A549 (cell line): ENCODE results near the gene SLC25A31. TPM values are rescaled to one million over a fixed set of nuclear protein-coding genes. Genes with fewer than 3 reads are reported as not detected.
A peak's percentile ranks its signal among the peaks of the same experiment; 100 is the strongest.

Experiments used
- ATAC-seq, 2 experiments: fragments of 200-7000 bp in 1 of 2; fragments of >200 bp in 1 of 2; cut with Nextera tagmentation in 1 of 2; cut with Tn5 transposase in 1 of 2; 3 replicates each; pipeline versions ENCODE4 v1.8.0 to v1.9.1; 2018 to 2020; ENCODE audit warnings: mild to moderate bottlenecking in 1 of 2, moderate library complexity in 1 of 2
- CTCF ChIA-PET: fragments of 300-600 bp; sonication (Branson Sonifier 250); formaldehyde crosslinking; extraction: SDS; loops from one replicate; lab custom pipeline; 2021; ENCODE audit warnings: antibody characterized with exemption, inconsistent platforms; lab: Yijun Ruan, JAX
- POLR2A ChIA-PET: fragments of 350-600 bp; formaldehyde crosslinking; extraction: SDS; loops from one replicate; lab custom pipeline; 2021; ENCODE audit warnings: antibody characterized with exemption, inconsistent platforms; lab: Yijun Ruan, JAX
- DNase-seq, 2 experiments: peaks; one replicate each; pipeline versions ENCODE4 v3.0.0 to v3.0.0-alpha.2; 2011 to 2016; ENCODE audit warnings: low read depth in 1 of 2, low spot score in 1 of 2
- FAIRE-seq: peaks from 2 replicates; lab custom pipeline; 2011; peaks lifted over from hg19 to GRCh38; lab: Jason Lieb, UNC
- H3K27ac ChIP-seq, 2 experiments: fragments of >200 bp; sonication (Bioruptor Twin); formaldehyde crosslinking; 3 replicates each; pipeline ENCODE4 v1.5.1; 2016 to 2017
- H3K4me1 ChIP-seq: fragments of >200 bp; sonication (Bioruptor Twin); formaldehyde crosslinking; 3 replicates; pipeline ENCODE4 v1.6.1; 2016
- H3K4me2 ChIP-seq: fragments of >200 bp; sonication (Bioruptor Twin); formaldehyde crosslinking; 3 replicates; pipeline ENCODE4 v1.6.1; 2016
- H3K4me3 ChIP-seq: fragments of >200 bp; sonication (Bioruptor Twin); formaldehyde crosslinking; 3 replicates; pipeline ENCODE4 v1.5.1; 2016
- H3K9me3 ChIP-seq: fragments of >200 bp; sonication (Bioruptor Twin); formaldehyde crosslinking; 3 replicates; pipeline ENCODE4 v1.6.1; 2016
- BHLHE40 ChIP-seq: IDR thresholded peaks from 2 replicates; pipeline ENCODE4 v1.6.1; 2012; ENCODE audit warnings: low read depth, low read length, inconsistent platforms
- CHD4 ChIP-seq: fragments of 200-600 bp; sonication (generic); IDR thresholded peaks from 2 replicates; pipeline ENCODE4 v1.6.1; 2016; ENCODE audit warnings: antibody characterized with exemption, mild to moderate bottlenecking, borderline replicate concordance
- ESRRA ChIP-seq: fragments of 150-350 bp; IDR thresholded peaks from 2 replicates; pipeline ENCODE4 v1.6.1; 2014; ENCODE audit warnings: mild to moderate bottlenecking, low read length, borderline replicate concordance
- HOXB13 ChIP-seq: fragments of 250-450 bp; sonication (Bioruptor Pico); IDR thresholded peaks from 2 replicates; pipeline ENCODE4 v1.5.0; 2020; ENCODE audit warnings: low read depth, mild to moderate bottlenecking, moderate library complexity
- HOXB5 ChIP-seq: fragments of 250-450 bp; sonication (Bioruptor Pico); IDR thresholded peaks from 2 replicates; pipeline ENCODE4 v1.5.0; 2020; ENCODE audit warnings: mild to moderate bottlenecking, moderate library complexity
- KDM1A ChIP-seq: fragments of 200-600 bp; sonication (generic); IDR thresholded peaks from 2 replicates; pipeline ENCODE4 v1.6.1; 2016; ENCODE audit warnings: low read depth, mild to moderate bottlenecking
- MAZ ChIP-seq: fragments of 150-350 bp; IDR thresholded peaks from 2 replicates; pipeline ENCODE4 v1.6.1; 2014; ENCODE audit warnings: antibody characterized with exemption, low read depth, low read length, borderline replicate concordance
- MYC ChIP-seq: IDR thresholded peaks from 2 replicates; pipeline ENCODE4 v1.6.1; 2012; ENCODE audit warnings: mild to moderate bottlenecking, inconsistent platforms, low read length, improper control_type of control experiment, borderline replicate concordance
- NPAS2 ChIP-seq: fragments of 250-450 bp; sonication (Bioruptor Pico); IDR thresholded peaks from 2 replicates; pipeline ENCODE4 v1.8.0; 2022; ENCODE audit warnings: mild to moderate bottlenecking, moderate library complexity, borderline replicate concordance
- RARB ChIP-seq: fragments of 250-450 bp; sonication (Bioruptor Pico); IDR thresholded peaks from 2 replicates; pipeline ENCODE4 v1.8.0; 2021; ENCODE audit warnings: mild to moderate bottlenecking, moderate library complexity
- RCOR1 ChIP-seq: fragments of 150-350 bp; IDR thresholded peaks from 2 replicates; pipeline ENCODE4 v1.6.1; 2014; ENCODE audit warnings: antibody characterized with exemption, low read length, low read depth
- SREBF2 ChIP-seq: fragments of 450-650 bp; IDR thresholded peaks from 2 replicates; pipeline ENCODE4 v1.6.1; 2014; ENCODE audit warnings: mild to moderate bottlenecking, moderate library complexity
- ZFP36 ChIP-seq: fragments of 450-650 bp; IDR thresholded peaks from 2 replicates; pipeline ENCODE4 v1.6.1; 2014; ENCODE audit warnings: borderline replicate concordance; ENCODE audit not compliant: partially characterized antibody
- WGBS: methylation state at CpG from one replicate; pipeline ENCODE4 v1.1.6; 2017; ENCODE audit errors: missing lambda C conversion rate; 5-methylcytosine and 5-hydroxymethylcytosine counted together
- polyA plus RNA-seq, 4 experiments: library from polyadenylated mRNA; depleted of rRNA in 3 of 4; stranded (reverse); fragments of >200 nt; fragmentation: RNase III in 1 of 4; extraction: RNeasy Plus Mini Kit Qiagen cat#74134 plus additional on column Dnase treatment in 1 of 4; gene quantifications; 2 replicates in 3 of 4; 3 replicates in 1 of 4; pipeline ENCODE4 v1.2.3, GENCODE V29; 2011 to 2017
- TF ChIP-seq, protein P1 (sequence below): IDR thresholded peaks from 2 replicates; pipeline ENCODE4 v1.6.1; 2012; ENCODE audit warnings: low read depth, borderline replicate concordance
- TF ChIP-seq, protein P2 (sequence below): fragments of >200 bp; sonication (Bioruptor Twin); formaldehyde crosslinking; IDR thresholded peaks from 3 replicates; pipeline ENCODE4 v1.5.1; 2016
- TF ChIP-seq, protein P3 (sequence below): fragments of 250-450 bp; sonication (Bioruptor Pico); IDR thresholded peaks from 2 replicates; pipeline ENCODE4 v1.5.0; 2021; ENCODE audit warnings: mild to moderate bottlenecking, moderate library complexity, borderline replicate concordance
- TF ChIP-seq, protein P4 (sequence below): fragments of 450-650 bp; IDR thresholded peaks from 2 replicates; pipeline ENCODE4 v1.6.1; 2014; ENCODE audit warnings: antibody characterized with exemption

The SLC25A31 gene
- polyA plus RNA-seq, 2 of the 4 experiments (the other 2 are of a cell fraction) = not detected

DNA sequence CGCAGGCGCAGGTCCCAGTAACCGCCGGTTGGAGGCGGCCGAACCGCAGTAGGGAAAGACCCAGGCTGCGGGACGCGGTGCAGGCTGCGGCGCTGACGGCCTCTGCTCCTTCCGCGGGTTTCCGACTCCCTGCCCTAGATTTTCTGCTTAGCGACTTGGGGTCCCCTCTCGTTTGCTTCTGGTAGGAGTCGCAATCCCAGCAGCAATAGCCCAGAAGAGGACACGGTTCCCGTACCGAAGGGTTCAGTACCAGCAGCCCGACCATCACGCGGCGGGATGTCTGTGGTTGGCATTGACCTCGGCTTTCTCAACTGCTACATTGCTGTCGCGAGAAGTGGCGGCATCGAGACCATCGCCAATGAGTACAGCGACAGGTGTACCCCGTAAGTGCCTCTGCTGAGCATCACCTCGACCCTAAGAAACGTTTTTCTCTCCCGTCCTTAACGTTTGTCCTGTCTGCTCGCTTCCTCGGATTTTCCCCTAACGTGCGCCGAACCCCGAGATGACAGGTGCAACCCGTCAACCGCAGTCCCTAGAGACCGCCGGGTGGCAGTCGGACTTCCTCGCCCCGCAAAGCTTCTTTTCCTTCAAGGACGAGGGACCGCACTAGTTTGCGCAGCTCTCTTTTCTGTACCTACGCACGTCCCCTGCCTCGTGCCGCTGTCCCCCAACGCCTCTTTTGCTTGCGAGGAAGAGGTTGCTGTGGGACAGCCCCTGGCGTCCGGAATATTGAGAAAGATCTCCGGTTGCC is 52.2 kb downstream of the SLC25A31 start, which contains the start of gene HSPA4L (continued):
- TF ChIP-seq HOXB5 (CRISPR knock-in tag) (no peak), SREBF2 (no peak), RCOR1 (no peak), ESRRA (no peak), KDM1A (no peak), CHD4 (no peak), BHLHE40 (no peak), NPAS2 (CRISPR knock-in tag) (no peak), MAZ (no peak), RARB (CRISPR knock-in tag) (no peak)

DNA sequence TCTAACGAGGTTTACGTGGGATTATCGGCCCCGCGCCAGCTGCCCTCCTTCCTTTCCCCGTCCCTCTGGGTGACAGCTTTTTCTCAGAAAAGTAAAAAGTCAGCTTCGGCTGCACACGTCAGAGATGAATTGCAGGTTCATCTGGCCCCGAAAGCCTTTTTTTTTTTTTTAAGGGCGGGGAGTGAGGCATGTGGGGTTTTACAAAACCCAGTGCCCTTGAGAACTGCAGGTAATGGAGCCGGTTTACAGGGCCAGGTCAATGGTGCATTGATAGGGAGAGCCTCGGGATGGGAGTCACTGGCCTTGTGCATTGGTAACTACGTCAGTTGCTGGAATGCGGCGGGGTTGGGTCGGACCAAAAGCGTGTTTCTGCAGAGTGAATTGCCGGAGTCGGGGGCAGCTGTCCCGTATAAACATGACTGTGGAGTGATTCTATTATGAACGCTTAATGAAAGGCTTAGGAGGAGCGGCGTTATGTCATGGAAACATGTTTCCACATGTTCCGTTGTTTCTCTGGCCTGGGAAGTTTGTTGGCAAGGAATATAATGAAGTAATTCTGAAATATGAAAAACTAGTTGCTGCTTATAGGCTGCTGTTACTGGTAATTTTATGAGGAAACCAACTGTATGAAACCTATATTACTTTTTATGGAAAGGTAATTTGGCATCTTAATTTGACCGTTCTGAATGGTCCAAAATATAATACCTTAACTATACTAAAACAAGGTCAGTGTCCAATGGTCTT is 53.0 kb downstream of the SLC25A31 start:
- 1% methylated on average over 25 of the region's 25 CpGs for WGBS
- H3K4me2 ChIP-seq = peak overlapping the region; percentile 87
- H3K27ac ChIP-seq = peak overlapping the region; percentile 84 to 96
- H3K4me1 ChIP-seq = no peaks in the 10 kb centered on the region
- ATAC-seq (peak; percentile 55 to 60; a peak in 5 of 6 replicates), DNase-seq (peak; percentile 42 to 64), FAIRE-seq (no peak)
- peak overlapping the region; percentile 83 for H3K4me3 ChIP-seq
- H3K9me3 ChIP-seq = no peaks in the 10 kb centered on the region
- TF ChIP-seq, protein P1, sequence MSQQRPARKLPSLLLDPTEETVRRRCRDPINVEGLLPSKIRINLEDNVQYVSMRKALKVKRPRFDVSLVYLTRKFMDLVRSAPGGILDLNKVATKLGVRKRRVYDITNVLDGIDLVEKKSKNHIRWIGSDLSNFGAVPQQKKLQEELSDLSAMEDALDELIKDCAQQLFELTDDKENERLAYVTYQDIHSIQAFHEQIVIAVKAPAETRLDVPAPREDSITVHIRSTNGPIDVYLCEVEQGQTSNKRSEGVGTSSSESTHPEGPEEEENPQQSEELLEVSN = 0 out of 2 replicates have a peak, but pooled peaks have one; percentile 12
- TF ChIP-seq, protein P2, sequence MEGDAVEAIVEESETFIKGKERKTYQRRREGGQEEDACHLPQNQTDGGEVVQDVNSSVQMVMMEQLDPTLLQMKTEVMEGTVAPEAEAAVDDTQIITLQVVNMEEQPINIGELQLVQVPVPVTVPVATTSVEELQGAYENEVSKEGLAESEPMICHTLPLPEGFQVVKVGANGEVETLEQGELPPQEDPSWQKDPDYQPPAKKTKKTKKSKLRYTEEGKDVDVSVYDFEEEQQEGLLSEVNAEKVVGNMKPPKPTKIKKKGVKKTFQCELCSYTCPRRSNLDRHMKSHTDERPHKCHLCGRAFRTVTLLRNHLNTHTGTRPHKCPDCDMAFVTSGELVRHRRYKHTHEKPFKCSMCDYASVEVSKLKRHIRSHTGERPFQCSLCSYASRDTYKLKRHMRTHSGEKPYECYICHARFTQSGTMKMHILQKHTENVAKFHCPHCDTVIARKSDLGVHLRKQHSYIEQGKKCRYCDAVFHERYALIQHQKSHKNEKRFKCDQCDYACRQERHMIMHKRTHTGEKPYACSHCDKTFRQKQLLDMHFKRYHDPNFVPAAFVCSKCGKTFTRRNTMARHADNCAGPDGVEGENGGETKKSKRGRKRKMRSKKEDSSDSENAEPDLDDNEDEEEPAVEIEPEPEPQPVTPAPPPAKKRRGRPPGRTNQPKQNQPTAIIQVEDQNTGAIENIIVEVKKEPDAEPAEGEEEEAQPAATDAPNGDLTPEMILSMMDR = no peak
- TF ChIP-seq MYC = no peak
- TF ChIP-seq, protein P3, sequence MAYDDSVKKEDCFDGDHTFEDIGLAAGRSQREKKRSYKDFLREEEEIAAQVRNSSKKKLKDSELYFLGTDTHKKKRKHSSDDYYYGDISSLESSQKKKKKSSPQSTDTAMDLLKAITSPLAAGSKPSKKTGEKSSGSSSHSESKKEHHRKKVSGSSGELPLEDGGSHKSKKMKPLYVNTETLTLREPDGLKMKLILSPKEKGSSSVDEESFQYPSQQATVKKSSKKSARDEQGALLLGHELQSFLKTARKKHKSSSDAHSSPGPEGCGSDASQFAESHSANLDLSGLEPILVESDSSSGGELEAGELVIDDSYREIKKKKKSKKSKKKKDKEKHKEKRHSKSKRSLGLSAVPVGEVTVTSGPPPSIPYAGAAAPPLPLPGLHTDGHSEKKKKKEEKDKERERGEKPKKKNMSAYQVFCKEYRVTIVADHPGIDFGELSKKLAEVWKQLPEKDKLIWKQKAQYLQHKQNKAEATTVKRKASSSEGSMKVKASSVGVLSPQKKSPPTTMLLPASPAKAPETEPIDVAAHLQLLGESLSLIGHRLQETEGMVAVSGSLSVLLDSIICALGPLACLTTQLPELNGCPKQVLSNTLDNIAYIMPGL (CRISPR knock-in tag) = no peak
- no peak for TF ChIP-seq ZFP36
- TF ChIP-seq NPAS2 (CRISPR knock-in tag) = no peak
- TF ChIP-seq, protein P4, sequence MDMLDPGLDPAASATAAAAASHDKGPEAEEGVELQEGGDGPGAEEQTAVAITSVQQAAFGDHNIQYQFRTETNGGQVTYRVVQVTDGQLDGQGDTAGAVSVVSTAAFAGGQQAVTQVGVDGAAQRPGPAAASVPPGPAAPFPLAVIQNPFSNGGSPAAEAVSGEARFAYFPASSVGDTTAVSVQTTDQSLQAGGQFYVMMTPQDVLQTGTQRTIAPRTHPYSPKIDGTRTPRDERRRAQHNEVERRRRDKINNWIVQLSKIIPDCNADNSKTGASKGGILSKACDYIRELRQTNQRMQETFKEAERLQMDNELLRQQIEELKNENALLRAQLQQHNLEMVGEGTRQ = no peak
- no peak for TF ChIP-seq HOXB13
- CTCF ChIA-PET = no interaction called here
- POLR2A ChIA-PET = interaction anchor here (1.9 to 2.7 kb wide), 2 partner anchors 98 to 182 kb away, joined by 7 to 18 read pairs; partner anchors contain the start of genes ABHD18, MFSD8 and PLK4
